HepG2 (cell line): Measurements from ENCODE around the gene PADI6.

Experiments used
- CBX2 ChIP-seq, 2 experiments: fragments of 200-600 bp in 1 of 2; sonication (generic); formaldehyde crosslinking in 1 of 2; IDR thresholded peaks; 2 replicates each; pipeline versions ENCODE4 v1.7.0 to v1.8.1; 2018 to 2022; ENCODE audit warnings: low read depth in 2 of 2, low read length in 1 of 2, mild to moderate bottlenecking in 1 of 2, missing genetic modification reagents in 1 of 2
- ELF1 ChIP-seq: sonication (generic); formaldehyde crosslinking; IDR thresholded peaks from 2 replicates; pipeline ENCODE4 v1.4.0; 2020; ENCODE audit warnings: missing genetic modification reagents
- FOXP1 ChIP-seq, 2 experiments: fragments of 450-650 bp in 1 of 2; IDR thresholded peaks; 2 replicates each; pipeline ENCODE4 v1.6.1; 2017 to 2018; ENCODE audit warnings: antibody characterized with exemption in 1 of 2
- MAZ ChIP-seq, 2 experiments: sonication (generic) in 1 of 2; formaldehyde crosslinking in 1 of 2; IDR thresholded peaks; 2 replicates each; pipeline versions ENCODE4 v1.5.0 to v1.6.1; 2012 to 2020; ENCODE audit warnings: low read depth in 2 of 2, mild to moderate bottlenecking in 2 of 2, borderline replicate concordance in 1 of 2, improper control_type of control experiment in 1 of 2, low read length in 1 of 2, missing genetic modification reagents in 1 of 2, moderate library complexity in 1 of 2
- SCMH1 ChIP-seq: sonication (generic); formaldehyde crosslinking; IDR thresholded peaks from 2 replicates; pipeline ENCODE4 v1.9.0; 2021; ENCODE audit warnings: missing genetic modification reagents, mild to moderate bottlenecking, borderline replicate concordance
- SRSF4 ChIP-seq: fragments of 200-400 bp; formaldehyde crosslinking; IDR thresholded peaks from one replicate; pipeline ENCODE4 v1.6.1; 2018; ENCODE audit warnings: mild to moderate bottlenecking, low read depth, low read length, moderate library complexity; ENCODE audit not compliant: poor library complexity, severe bottlenecking
- ZC3H4 ChIP-seq: sonication (generic); formaldehyde crosslinking; IDR thresholded peaks from 2 replicates; pipeline ENCODE4 v1.4.0; 2020; ENCODE audit warnings: missing genetic modification reagents, borderline replicate concordance
- ZKSCAN8 ChIP-seq: IDR thresholded peaks from 2 replicates; pipeline ENCODE4 v1.6.1; 2016; ENCODE audit warnings: borderline replicate concordance, missing genetic modification reagents, missing compliant biosample characterization
- TF ChIP-seq, protein P1 (sequence below): sonication (generic); IDR thresholded peaks from 2 replicates; pipeline ENCODE4 v1.6.1; 2016; ENCODE audit warnings: low read depth, borderline replicate concordance
- TF ChIP-seq, protein P2 (sequence below): sonication (generic); formaldehyde crosslinking; IDR thresholded peaks from 2 replicates; pipeline ENCODE4 v1.8.1; 2022; ENCODE audit warnings: low read depth, mild to moderate bottlenecking, missing genetic modification reagents

DNA sequence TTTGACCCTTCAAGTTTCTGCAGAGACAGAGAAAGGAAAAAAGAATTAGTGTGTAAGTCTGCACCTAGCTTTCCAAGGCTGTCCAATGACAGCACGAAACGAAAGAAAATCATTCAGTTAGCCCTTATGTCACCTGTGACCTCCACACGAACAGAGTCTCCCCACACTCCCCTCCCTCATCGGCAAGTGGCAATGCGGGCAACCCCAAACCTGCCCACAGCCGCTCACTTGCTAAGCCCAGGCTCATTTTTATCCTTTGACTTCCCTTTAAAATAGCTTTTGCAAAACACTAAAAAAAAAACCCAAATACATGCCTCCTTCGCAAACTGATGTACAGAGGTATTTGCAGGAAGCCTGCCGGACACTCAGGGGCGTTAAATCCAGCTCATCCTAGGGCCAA, 57.2 kb downstream of the PADI6 start:
- TF ChIP-seq ZKSCAN8 (no peak), CBX2 (IDR thresholded peaks at IDR 0.05; ENCODE audit: low read depth, low read length) (no peak), CBX2 (CRISPR knock-in tag; IDR thresholded peaks at IDR 0.05; ENCODE audit: low read depth) (no peak), FOXP1 (IDR thresholded peaks at IDR 0.05) (no peak), FOXP1 (CRISPR knock-in tag; IDR thresholded peaks at IDR 0.05) (no peak), ZC3H4 (no peak), MAZ (IDR thresholded peaks at IDR 0.05; ENCODE audit: borderline replicate concordance, low read depth, low read length) (no peak), MAZ (CRISPR knock-in tag; IDR thresholded peaks at IDR 0.05; ENCODE audit: low read depth) (no peak), SCMH1 (CRISPR knock-in tag) (no peak), ELF1 (CRISPR knock-in tag) (no peak), SRSF4 (no peak)
- TF ChIP-seq, protein P1, sequence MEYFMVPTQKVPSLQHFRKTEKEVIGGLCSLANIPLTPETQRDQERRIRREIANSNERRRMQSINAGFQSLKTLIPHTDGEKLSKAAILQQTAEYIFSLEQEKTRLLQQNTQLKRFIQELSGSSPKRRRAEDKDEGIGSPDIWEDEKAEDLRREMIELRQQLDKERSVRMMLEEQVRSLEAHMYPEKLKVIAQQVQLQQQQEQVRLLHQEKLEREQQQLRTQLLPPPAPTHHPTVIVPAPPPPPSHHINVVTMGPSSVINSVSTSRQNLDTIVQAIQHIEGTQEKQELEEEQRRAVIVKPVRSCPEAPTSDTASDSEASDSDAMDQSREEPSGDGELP = no peak
- TF ChIP-seq, protein P2, sequence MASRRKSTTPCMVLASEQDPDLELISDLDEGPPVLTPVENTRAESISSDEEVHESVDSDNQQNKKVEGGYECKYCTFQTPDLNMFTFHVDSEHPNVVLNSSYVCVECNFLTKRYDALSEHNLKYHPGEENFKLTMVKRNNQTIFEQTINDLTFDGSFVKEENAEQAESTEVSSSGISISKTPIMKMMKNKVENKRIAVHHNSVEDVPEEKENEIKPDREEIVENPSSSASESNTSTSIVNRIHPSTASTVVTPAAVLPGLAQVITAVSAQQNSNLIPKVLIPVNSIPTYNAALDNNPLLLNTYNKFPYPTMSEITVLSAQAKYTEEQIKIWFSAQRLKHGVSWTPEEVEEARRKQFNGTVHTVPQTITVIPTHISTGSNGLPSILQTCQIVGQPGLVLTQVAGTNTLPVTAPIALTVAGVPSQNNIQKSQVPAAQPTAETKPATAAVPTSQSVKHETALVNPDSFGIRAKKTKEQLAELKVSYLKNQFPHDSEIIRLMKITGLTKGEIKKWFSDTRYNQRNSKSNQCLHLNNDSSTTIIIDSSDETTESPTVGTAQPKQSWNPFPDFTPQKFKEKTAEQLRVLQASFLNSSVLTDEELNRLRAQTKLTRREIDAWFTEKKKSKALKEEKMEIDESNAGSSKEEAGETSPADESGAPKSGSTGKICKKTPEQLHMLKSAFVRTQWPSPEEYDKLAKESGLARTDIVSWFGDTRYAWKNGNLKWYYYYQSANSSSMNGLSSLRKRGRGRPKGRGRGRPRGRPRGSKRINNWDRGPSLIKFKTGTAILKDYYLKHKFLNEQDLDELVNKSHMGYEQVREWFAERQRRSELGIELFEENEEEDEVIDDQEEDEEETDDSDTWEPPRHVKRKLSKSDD = no peak
